CD14-positive monocyte (primary cell): ENCODE results near the gene SLITRK2. TPM values are rescaled to one million over a fixed set of nuclear protein-coding genes. Genes with fewer than 3 reads are reported as not detected.

Source experiments
- DNase-seq, 3 donors: peaks; one replicate each; pipeline ENCODE4 v3.0.0-alpha.2; 2011 to 2022
- H2AFZ ChIP-seq: 2 replicates; pipeline ENCODE4 v1.6.0; 2012; ENCODE audit warnings: mild to moderate bottlenecking, low read depth, low read length, inconsistent platforms; ENCODE audit not compliant: insufficient read depth, poor library complexity, severe bottlenecking
- H3K27ac ChIP-seq, 2 donors: 1 replicate in 1 of 2; 2 replicates in 1 of 2; pipeline ENCODE4 v1.5.1; 2012 to 2013; ENCODE audit warnings: low read length in 2 of 2, control low read depth in 1 of 2, inconsistent platforms in 1 of 2, low read depth in 1 of 2, mild to moderate bottlenecking in 1 of 2
- H3K27me3 ChIP-seq, 2 donors: one replicate each; pipeline versions ENCODE4 v1.6.0 to v1.6.1; 2011 to 2013; ENCODE audit warnings: low read length in 2 of 2; ENCODE audit not compliant: control insufficient read depth in 2 of 2, insufficient read depth in 2 of 2
- H3K36me3 ChIP-seq, 2 donors: replicated peaks in 1 of 2; 1 replicate in 1 of 2; 2 replicates in 1 of 2; pipeline versions ENCODE4 v1.5.1 to v1.6.1; 2012 to 2013; ENCODE audit warnings: low read length in 2 of 2, control low read depth in 1 of 2, inconsistent platforms in 1 of 2, mild to moderate bottlenecking in 1 of 2; ENCODE audit not compliant: insufficient read depth in 2 of 2, control insufficient read depth in 1 of 2
- H3K4me1 ChIP-seq, 2 donors: 1 replicate in 1 of 2; 2 replicates in 1 of 2; pipeline versions ENCODE4 v1.5.1 to v1.6.1; 2012 to 2013; ENCODE audit warnings: low read length in 2 of 2, control low read depth in 1 of 2, inconsistent platforms in 1 of 2, mild to moderate bottlenecking in 1 of 2, moderate library complexity in 1 of 2; ENCODE audit not compliant: insufficient read depth in 2 of 2, control insufficient read depth in 1 of 2
- H3K4me2 ChIP-seq: replicated peaks from 2 replicates; pipeline ENCODE3; 2012; ENCODE audit warnings: low read length, moderate library complexity, mild to moderate bottlenecking; ENCODE audit not compliant: poor library complexity, severe bottlenecking; ENCODE audit errors: extremely low read depth
- H3K4me3 ChIP-seq, 3 experiments: fragments of 200-600 bp in 1 of 3; sonication (generic) in 1 of 3; replicated peaks in 1 of 3; 1 replicate in 2 of 3; 2 replicates in 1 of 3; pipeline ENCODE4 v1.5.1; 2011 to 2013; ENCODE audit warnings: low read length in 3 of 3, mild to moderate bottlenecking in 3 of 3, control low read depth in 2 of 3, low read depth in 2 of 3, inconsistent platforms in 1 of 3, moderate library complexity in 1 of 3
- H3K79me2 ChIP-seq: 2 replicates; pipeline ENCODE4 v1.6.0; 2012; ENCODE audit warnings: mild to moderate bottlenecking, control low read depth, inconsistent platforms, low read length, moderate library complexity; ENCODE audit not compliant: insufficient read depth
- H3K9ac ChIP-seq: 2 replicates; pipeline ENCODE4 v1.6.0; 2017; ENCODE audit warnings: low read length, mild to moderate bottlenecking; ENCODE audit not compliant: insufficient read depth, poor library complexity, severe bottlenecking
- H3K9me3 ChIP-seq, 2 donors: replicated peaks in 1 of 2; 1 replicate in 1 of 2; 2 replicates in 1 of 2; pipeline versions ENCODE4 v1.5.1 to v1.6.1; 2012 to 2013; ENCODE audit warnings: low read length in 2 of 2, control low read depth in 1 of 2; ENCODE audit not compliant: control insufficient read depth in 1 of 2, insufficient read depth in 1 of 2
- H4K20me1 ChIP-seq: 2 replicates; pipeline ENCODE4 v1.6.0; 2012; ENCODE audit warnings: mild to moderate bottlenecking, low read length, control low read depth, moderate library complexity; ENCODE audit not compliant: insufficient read depth
- H3K27ac Mint-ChIP-seq, 7 donors: one replicate each; pipeline ENCODE4 v1.8.0; 2020; ENCODE audit warnings: mild to moderate bottlenecking in 7 of 7, mixed read lengths in 7 of 7, moderate library complexity in 6 of 7, inconsistent platforms in 2 of 7
- H3K27me3 Mint-ChIP-seq, 3 donors: one replicate each; pipeline ENCODE4 v1.8.0; 2021 to 2022; ENCODE audit warnings: low read depth in 3 of 3, mild to moderate bottlenecking in 3 of 3, mixed read lengths in 3 of 3, moderate library complexity in 3 of 3, inconsistent platforms in 1 of 3
- H3K36me3 Mint-ChIP-seq, 2 donors: one replicate each; pipeline ENCODE4 v1.8.0; 2020; ENCODE audit warnings: mixed read lengths in 2 of 2, inconsistent platforms in 1 of 2, mild to moderate bottlenecking in 1 of 2
- H3K4me1 Mint-ChIP-seq: one replicate; pipeline ENCODE4 v1.8.0; 2020; ENCODE audit warnings: mild to moderate bottlenecking, mixed read lengths
- H3K4me3 Mint-ChIP-seq, 2 donors: one replicate each; pipeline ENCODE4 v1.8.0; 2020; ENCODE audit warnings: mild to moderate bottlenecking in 2 of 2, mixed read lengths in 2 of 2, moderate library complexity in 1 of 2
- H3K9me3 Mint-ChIP-seq, 7 donors: one replicate each; pipeline ENCODE4 v1.8.0; 2020 to 2022; ENCODE audit warnings: mixed read lengths in 7 of 7, mild to moderate bottlenecking in 6 of 7, moderate library complexity in 6 of 7, inconsistent platforms in 2 of 7
- CTCF ChIP-seq: fragments of 200-600 bp; IDR thresholded peaks from one replicate; pipeline ENCODE4 v1.8.0; 2022; ENCODE audit warnings: antibody characterized with exemption, mild to moderate bottlenecking
- WGBS: methylation state at CpG from one replicate; pipeline ENCODE4 v1.1.5; 2013; ENCODE audit warnings: missing lambda C conversion rate; ENCODE audit not compliant: insufficient coverage; 5-methylcytosine and 5-hydroxymethylcytosine counted together
- intact Hi-C, 2 donors: fragments of 100-400 bp; cut with micrococcal nuclease; formaldehyde crosslinking; loops; one replicate each; pipeline versions ENCODE4 v1.15.0 to v1.15.1; 2023
- polyA plus RNA-seq, 3 donors: library from polyadenylated mRNA; depleted of rRNA in 1 of 3; unstranded in 2 of 3; stranded (reverse) in 1 of 3; fragments of 300-500 nt in 2 of 3; fragments of >200 nt in 1 of 3; fragmentation: Illumina TruSeq in 2 of 3; gene quantifications; 1 replicate in 2 of 3; 2 replicates in 1 of 3; pipeline ENCODE4 v1.2.3, GENCODE V29; 2012 to 2021

The SLITRK2 gene
- polyA plus RNA-seq, 3 donors, result not detected

- H4K20me1 ChIP-seq, result no peaks in the 10 kb centered on the region
- TF ChIP-seq CTCF, result no peak
- H3K36me3 ChIP-seq, result no peaks in the 10 kb centered on the region
- Mint-ChIP-seq H3K27ac (no peak overlapping the region), H3K36me3 (no peaks in the 10 kb centered on the region), H3K4me1 (no peaks in the 10 kb centered on the region), H3K27me3 (peaks cover 16 to 24% (median 17%) of the 10 kb centered on the region in 3 donors), H3K4me3 (no peak overlapping the region), H3K9me3 (peaks cover 0 to 5% (median 0%) of the 10 kb centered on the region in 7 donors)
- WGBS, result no CpG with 5 or more reads among the region's 4 CpGs
- no peak overlapping the region for H3K4me3 ChIP-seq
- no peak overlapping the region for H2AFZ ChIP-seq
- H3K4me1 ChIP-seq, result no peaks in the 10 kb centered on the region
- H3K27ac ChIP-seq, result no peak overlapping the region
- intact Hi-C loops, result no loop called here
- DNase-seq, result no peak
- no peaks in the 10 kb centered on the region for H3K9me3 ChIP-seq
- H3K79me2 ChIP-seq, result no peaks in the 10 kb centered on the region
- no peak overlapping the region for H3K4me2 ChIP-seq
- H3K9ac ChIP-seq, result no peak overlapping the region
- H3K27me3 ChIP-seq, result peaks cover 0 to 14% of the 10 kb centered on the region in 2 donors
These were observed 8.3 kb downstream of the SLITRK2 start for GRCh38 chrX:145825896-145826295.

- no peak for TF ChIP-seq CTCF
- peaks cover 11 to 19% (median 13%) of the 10 kb centered on the region in 3 donors for H3K27me3 Mint-ChIP-seq
- Histone ChIP-seq H3K4me1 (no peaks in the 10 kb centered on the region), H3K27me3 (peaks cover 0 to 12% of the 10 kb centered on the region in 2 donors), H4K20me1 (no peaks in the 10 kb centered on the region), H2AFZ (no peak overlapping the region), H3K4me3 (no peak overlapping the region), H3K9ac (no peak overlapping the region), H3K27ac (no peak overlapping the region), H3K9me3 (no peaks in the 10 kb centered on the region), H3K36me3 (no peaks in the 10 kb centered on the region), H3K4me2 (no peak overlapping the region), H3K79me2 (no peaks in the 10 kb centered on the region)
- no peak overlapping the region for H3K4me3 Mint-ChIP-seq
- DNase-seq, result no peak
- H3K36me3 Mint-ChIP-seq, result no peaks in the 10 kb centered on the region
- H3K9me3 Mint-ChIP-seq, result peaks cover 0 to 5% (median 0%) of the 10 kb centered on the region in 7 donors
- no peaks in the 10 kb centered on the region for H3K4me1 Mint-ChIP-seq
- no CpG with 5 or more reads among the region's 4 CpGs for WGBS
- no peak overlapping the region for H3K27ac Mint-ChIP-seq
- intact Hi-C loops, result no loop called here
These were observed 8.8 kb downstream of the SLITRK2 start for GRCh38 chrX:145826466-145826865.
